HepG2 (cell line): Measurements from ENCODE around the gene SPATA12. TPM values are rescaled to one million over a fixed set of nuclear protein-coding genes. Genes with fewer than 3 reads are reported as not detected.

Source experiments
- ATAC-seq: fragments of 200-7000 bp; cut with Tn5 transposase; 3 replicates; pipeline ENCODE4 v1.9.1; 2020; ENCODE audit warnings: mild to moderate bottlenecking, moderate library complexity
- BruUV-seq: library from RNA; stranded (reverse); fragments of 400-500 nt; replicated peaks from 2 replicates; lab custom pipeline; 2021; lab: Mats Ljungman, UMichigan
- CTCF ChIA-PET: fragments of 300-600 bp; formaldehyde crosslinking; extraction: SDS; loops from one replicate; lab custom pipeline; 2021; ENCODE audit warnings: low total read pairs, inconsistent platforms, low intra/inter-chr PET ratio; lab: Yijun Ruan, JAX
- POLR2A ChIA-PET: fragments of 350-600 bp; sonication (Branson Sonifier 250); formaldehyde crosslinking; loops from one replicate; lab custom pipeline; 2020; ENCODE audit warnings: antibody characterized with exemption, inconsistent platforms; lab: Yijun Ruan, JAX
- DNase-seq: peaks from one replicate; pipeline ENCODE4 v3.0.0-alpha.2; 2015; ENCODE audit warnings: low spot score
- FAIRE-seq: peaks from 3 replicates; lab custom pipeline; 2011; peaks lifted over from hg19 to GRCh38; lab: Jason Lieb, UNC
- H2AFZ ChIP-seq: one replicate; pipeline ENCODE4 v1.6.1; 2011; ENCODE audit warnings: low read length, inconsistent platforms
- H3K27ac ChIP-seq: fragments of 300-600 bp; 3 replicates; pipeline ENCODE4 v1.8.0; 2011; ENCODE audit warnings: mixed run types, mild to moderate bottlenecking, mixed read lengths, low read length, inconsistent platforms; ENCODE audit not compliant: insufficient read depth; ENCODE audit errors: extremely low read length
- H3K27me3 ChIP-seq, 2 experiments: fragments of 200-600 bp in 1 of 2; 2 replicates in 1 of 2; 3 replicates in 1 of 2; pipeline versions ENCODE4 v1.6.0 to v1.8.0; 2011; ENCODE audit warnings: low read length in 2 of 2, mild to moderate bottlenecking in 2 of 2, moderate library complexity in 2 of 2, inconsistent platforms in 1 of 2; ENCODE audit not compliant: insufficient read depth in 2 of 2, control insufficient read depth in 1 of 2
- H3K36me3 ChIP-seq, 2 experiments: fragments of 200-600 bp in 1 of 2; replicated peaks in 1 of 2; 2 replicates in 1 of 2; 3 replicates in 1 of 2; pipeline versions ENCODE4 v1.5.1 to v1.8.0; 2011; ENCODE audit warnings: low read length in 2 of 2, inconsistent platforms in 1 of 2; ENCODE audit not compliant: insufficient read depth in 2 of 2, control insufficient read depth in 1 of 2
- H3K4me1 ChIP-seq: 2 replicates; pipeline ENCODE4 v1.5.1; 2012; ENCODE audit warnings: low read length, inconsistent platforms; ENCODE audit not compliant: insufficient read depth
- H3K4me2 ChIP-seq: 2 replicates; pipeline ENCODE4 v1.6.0; 2011; ENCODE audit warnings: low read depth, low read length, inconsistent platforms
- H3K4me3 ChIP-seq, 3 experiments: fragments of 200-600 bp in 1 of 3; sonication (generic), shearing (Covaris generic) in 1 of 3; replicated peaks in 1 of 3; 2 replicates each; pipeline ENCODE4 v1.5.1; 2011 to 2016; ENCODE audit warnings: low read length in 3 of 3, inconsistent platforms in 2 of 3, low read depth in 2 of 3, mild to moderate bottlenecking in 2 of 3, control low read depth in 1 of 3, mixed read lengths in 1 of 3; ENCODE audit not compliant: insufficient read depth in 1 of 3
- H3K79me2 ChIP-seq: one replicate; pipeline ENCODE4 v1.6.1; 2011; ENCODE audit warnings: low read length, inconsistent platforms; ENCODE audit not compliant: insufficient read depth
- H3K9ac ChIP-seq: 2 replicates; pipeline ENCODE4 v1.6.0; 2011; ENCODE audit warnings: mild to moderate bottlenecking, low read depth, low read length, inconsistent platforms; ENCODE audit not compliant: insufficient read depth
- H3K9me3 ChIP-seq: 2 replicates; pipeline ENCODE4 v1.5.1; 2012; ENCODE audit warnings: mild to moderate bottlenecking, low read length
- H4K20me1 ChIP-seq: 2 replicates; pipeline ENCODE4 v1.6.0; 2011; ENCODE audit warnings: inconsistent platforms, mild to moderate bottlenecking, low read length, moderate library complexity; ENCODE audit not compliant: insufficient read depth
- ATF6 ChIP-seq: sonication (generic); formaldehyde crosslinking; conservative IDR thresholded peaks from 2 replicates; pipeline ENCODE4 v1.4.0; 2020; ENCODE audit warnings: missing genetic modification reagents
- CENPBD1 ChIP-seq: sonication (generic); formaldehyde crosslinking; IDR thresholded peaks from 2 replicates; pipeline ENCODE4 v1.8.0; 2022; ENCODE audit warnings: missing genetic modification reagents, low read depth, mild to moderate bottlenecking, borderline replicate concordance
- TFAP4 ChIP-seq: sonication (generic); IDR thresholded peaks from 2 replicates; pipeline ENCODE4 v1.6.1; 2016; ENCODE audit warnings: low read depth, borderline replicate concordance
- WGBS: methylation state at CpG from one replicate; pipeline ENCODE4 v1.1.6; 2017; ENCODE audit warnings: low lambda C conversion rate; 5-methylcytosine and 5-hydroxymethylcytosine counted together
- in situ Hi-C: cut with HindIII; loops from 2 replicates; pipeline ENCODE4 v1.10.0; 2017; ENCODE audit warnings: low pct_unique_long_range_greater_than_20kb; ENCODE audit not compliant: extremely low pct_ligation_motif_present
- intact Hi-C: fragments of 100-400 bp; cut with micrococcal nuclease; formaldehyde crosslinking; loops from one replicate; pipeline ENCODE4 v1.10.0; 2022; ENCODE audit not compliant: unreplicated experiment
- polyA plus RNA-seq, 8 experiments: library from polyadenylated mRNA; depleted of rRNA in 3 of 8; stranded (reverse) in 7 of 8; unstranded in 1 of 8; fragments of >200 nt; fragmentation: Illumina TruSeq in 4 of 8; extraction: Trizol in 4 of 8; gene quantifications; 2 replicates each; pipeline versions ENCODE4 v1.2.1 to v1.2.3, GENCODE V29; 2011 to 2016; ENCODE audit warnings: low read depth in 4 of 8, missing spikeins in 1 of 8, mixed read lengths in 1 of 8; ENCODE audit not compliant: insufficient read depth in 1 of 8
- total RNA-seq, 5 experiments: library from RNA; depleted of rRNA; stranded (reverse); fragments of >200 nt; fragmentation: Illumina TruSeq; extraction: Trizol; gene quantifications; 2 replicates each; pipeline ENCODE4 v1.2.3, GENCODE V29; 2016; ENCODE audit warnings: low read depth in 1 of 5

SPATA12 gene
- total and polyA plus RNA-seq, 2 of the 13 experiments (the other 11 are each of a cell fraction or from before 2014, with no cell fraction given), result 0.09 to 0.25 TPM

GRCh38 chr3:57046101-57046765, 14.2 kb upstream of the SPATA12 start:
- Histone ChIP-seq H3K27me3 (no peaks in the 10 kb centered on the region), H3K4me1 (peaks cover 34% of the 10 kb centered on the region), H3K9ac (no peak overlapping the region), H3K4me3 (peak overlapping the region in 1 of 3 experiments; percentile 18; a peak in 1 of 6 replicates), H3K36me3 (no peaks in the 10 kb centered on the region), H3K27ac (peak overlapping the region; percentile 44), H3K9me3 (no peaks in the 10 kb centered on the region), H4K20me1 (no peaks in the 10 kb centered on the region), H2AFZ (no peak overlapping the region), H3K79me2 (peaks cover 5% of the 10 kb centered on the region), H3K4me2 (peak overlapping the region; percentile 58)
- TF ChIP-seq ATF6 (CRISPR knock-in tag), result no peak
- peak; percentile 31; the same call in 1 of the 2 replicates for TF ChIP-seq TFAP4
- TF ChIP-seq CENPBD1 (CRISPR knock-in tag), result no peak
- peak; percentile 55 for ATAC-seq
- no TSS peak for BruUV-seq
- no peak for DNase-seq
- CTCF ChIA-PET, result no interaction called here
- 35% methylated on average over 7 of the region's 7 CpGs for WGBS
- POLR2A ChIA-PET, result interaction anchor here (2.1 kb wide), 1 partner anchor 14 kb away, joined by 6 read pairs; the partner anchor contains the start of gene SPATA12
- intact Hi-C loops (no loop called here), in situ Hi-C loops (no loop called here)
- peak; percentile 63 for FAIRE-seq
